Body of pancreas (tissue), 4 donors: ENCODE data around the gene HYAL1. TPM values are rescaled to one million over a fixed set of nuclear protein-coding genes. Genes with fewer than 3 reads are reported as not detected.

Experiments
- ATAC-seq: fragments of 150-250 bp; one replicate; pipeline ENCODE4 v1.9.1; 2016
- DNase-seq, 4 donors: peaks; one replicate each; pipeline ENCODE4 v3.0.0-alpha.2; 2019
- H3K27ac ChIP-seq, 4 donors: fragments of 200-600 bp; sonication (generic); 1 replicate in 3 of 4; 2 replicates in 1 of 4; pipeline versions ENCODE4 v1.5.1 to v1.6.1; 2016 to 2019; ENCODE audit warnings: mild to moderate bottlenecking in 1 of 4, mixed read lengths in 1 of 4, moderate library complexity in 1 of 4
- H3K27me3 ChIP-seq, 2 donors: fragments of 200-600 bp; sonication (generic); one replicate each; pipeline ENCODE4 v1.6.0; 2016; ENCODE audit warnings: mild to moderate bottlenecking in 1 of 2
- H3K36me3 ChIP-seq, 2 donors: fragments of 200-600 bp; sonication (generic); replicated peaks in 1 of 2; 2 replicates each; pipeline ENCODE4 v1.5.1; 2016; ENCODE audit warnings: low read depth in 2 of 2; ENCODE audit not compliant: insufficient read depth in 1 of 2
- H3K4me1 ChIP-seq: fragments of 200-600 bp; sonication (generic); one replicate; pipeline ENCODE4 v1.6.0; 2016
- H3K4me3 ChIP-seq, 2 donors: fragments of 200-600 bp; sonication (generic); 1 replicate in 1 of 2; 2 replicates in 1 of 2; pipeline ENCODE4 v1.5.1; 2016 to 2019
- H3K9me3 ChIP-seq, 3 donors: fragments of 200-600 bp; sonication (generic); 1 replicate in 2 of 3; 2 replicates in 1 of 3; pipeline ENCODE4 v1.5.1; 2016
- POLR2A ChIP-seq, 3 donors: fragments of 450-650 bp; IDR thresholded peaks; one replicate each; pipeline ENCODE4 v1.6.1; 2016; ENCODE audit warnings: antibody characterized with exemption in 3 of 3, mild to moderate bottlenecking in 2 of 3
- WGBS, 2 donors: methylation state at CpG; one replicate each; pipeline ENCODE4 v1.1.5; 2017; 5-methylcytosine and 5-hydroxymethylcytosine counted together
- intact Hi-C: fragments of 100-400 bp; cut with DNase I; formaldehyde crosslinking; loops from one replicate; pipeline ENCODE4 v1.15.1; 2023
- total RNA-seq, 2 donors: library from RNA; depleted of rRNA; stranded (reverse); fragments of >200 nt; gene quantifications; one replicate each; pipeline ENCODE4 v1.1.0, GENCODE V29; 2016
- TF ChIP-seq, protein P1 (sequence below), 7 experiments: fragments of 450-650 bp in 4 of 7; fragments of 200-600 bp in 3 of 7; sonication (generic) in 3 of 7; IDR thresholded peaks; one replicate each; pipeline ENCODE4 v1.5.1; 2016 to 2019; ENCODE audit warnings: antibody characterized with exemption in 7 of 7

The HYAL1 gene
- total RNA-seq, 2 donors from 2014 or later, result 13.0 to 20.4 TPM

DNA sequence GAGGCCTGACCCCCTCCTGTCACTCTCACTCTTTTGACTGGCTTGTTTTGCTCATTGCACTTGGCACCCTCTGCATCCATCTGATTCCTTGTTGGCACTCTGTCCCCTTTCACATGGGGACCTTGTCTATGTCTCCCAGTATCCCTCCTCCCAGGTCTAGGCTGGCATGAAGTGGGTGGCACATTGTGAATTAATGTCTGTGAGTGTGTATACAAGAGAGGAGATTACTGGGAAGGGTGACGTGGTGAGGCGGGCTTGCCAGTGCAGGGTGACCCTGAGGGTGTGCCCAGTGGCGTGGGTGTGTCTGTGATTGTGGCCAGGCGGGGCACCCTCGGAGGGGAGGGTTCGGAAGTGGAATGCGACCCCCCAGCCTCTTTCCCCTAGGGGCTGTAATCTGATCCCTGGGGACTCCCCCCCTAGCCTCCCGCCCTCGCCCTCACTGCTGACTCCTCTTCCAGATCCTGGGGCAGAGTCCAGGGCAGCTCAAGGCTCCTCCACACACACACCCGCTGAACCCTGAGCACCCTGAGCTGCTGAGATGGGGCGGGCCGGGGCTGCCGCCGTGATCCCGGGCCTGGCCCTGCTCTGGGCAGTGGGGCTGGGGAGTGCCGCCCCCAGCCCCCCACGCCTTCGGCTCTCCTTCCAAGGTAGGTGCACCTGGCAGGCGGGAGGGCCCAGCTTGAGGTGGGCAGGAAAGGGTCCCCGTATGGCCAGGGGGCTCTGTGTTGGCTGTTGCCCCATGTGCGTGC is 34.5 kb downstream of the HYAL1 start, which contains the start of gene SEMA3B:
TSS of gene SEMA3B (plus strand) at position 445 of the 749 bp plus-strand sequence. CDS start at position 539, 94 bp downstream.
- 10 to 28% methylated on average over 15 to 21 of the region's 21 CpGs for WGBS, 2 donors
- peaks cover 97% of the 10 kb centered on the region for H3K4me1 ChIP-seq

DNA sequence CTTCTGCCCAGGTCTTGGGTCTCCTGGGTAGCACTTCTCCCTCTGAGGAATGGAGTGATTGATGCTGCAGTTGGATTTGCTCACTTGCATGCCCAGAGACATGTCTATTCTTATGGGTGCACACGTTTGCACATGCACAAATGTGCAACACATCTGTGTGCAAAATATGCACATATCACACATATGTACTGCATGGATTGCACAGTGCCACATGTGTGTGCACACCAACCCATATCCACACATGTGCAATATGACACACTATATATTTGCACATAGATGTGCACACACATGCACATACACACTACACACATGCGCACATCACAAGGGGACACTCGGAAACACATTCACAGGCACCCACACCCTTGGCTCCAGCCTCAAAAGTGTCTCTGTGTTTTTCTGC is 35.1 kb downstream of the HYAL1 start:
- ATAC-seq (no peak), DNase-seq (no peak)
- Histone ChIP-seq H3K36me3 (no peaks in the 10 kb centered on the region), H3K27ac (peak overlapping the region; percentile 93 to 97 (median 94)), H3K4me1 (peaks cover 92% of the 10 kb centered on the region), H3K9me3 (no peaks in the 10 kb centered on the region), H3K4me3 (no peak overlapping the region), H3K27me3 (no peaks in the 10 kb centered on the region)
- whole genome bisulfite sequencing, 2 donors, result 8 to 37% methylated on average over 3 of the region's 3 CpGs
- no peak for TF ChIP-seq POLR2A (IDR thresholded peaks at IDR 0.05)
- TF ChIP-seq, protein P1, sequence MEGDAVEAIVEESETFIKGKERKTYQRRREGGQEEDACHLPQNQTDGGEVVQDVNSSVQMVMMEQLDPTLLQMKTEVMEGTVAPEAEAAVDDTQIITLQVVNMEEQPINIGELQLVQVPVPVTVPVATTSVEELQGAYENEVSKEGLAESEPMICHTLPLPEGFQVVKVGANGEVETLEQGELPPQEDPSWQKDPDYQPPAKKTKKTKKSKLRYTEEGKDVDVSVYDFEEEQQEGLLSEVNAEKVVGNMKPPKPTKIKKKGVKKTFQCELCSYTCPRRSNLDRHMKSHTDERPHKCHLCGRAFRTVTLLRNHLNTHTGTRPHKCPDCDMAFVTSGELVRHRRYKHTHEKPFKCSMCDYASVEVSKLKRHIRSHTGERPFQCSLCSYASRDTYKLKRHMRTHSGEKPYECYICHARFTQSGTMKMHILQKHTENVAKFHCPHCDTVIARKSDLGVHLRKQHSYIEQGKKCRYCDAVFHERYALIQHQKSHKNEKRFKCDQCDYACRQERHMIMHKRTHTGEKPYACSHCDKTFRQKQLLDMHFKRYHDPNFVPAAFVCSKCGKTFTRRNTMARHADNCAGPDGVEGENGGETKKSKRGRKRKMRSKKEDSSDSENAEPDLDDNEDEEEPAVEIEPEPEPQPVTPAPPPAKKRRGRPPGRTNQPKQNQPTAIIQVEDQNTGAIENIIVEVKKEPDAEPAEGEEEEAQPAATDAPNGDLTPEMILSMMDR (IDR thresholded peaks at IDR 0.05), result no peak
- intact Hi-C loops, result no loop called here

More for the DNA sequence above, 34.5 kb downstream of the HYAL1 start, which contains the start of gene SEMA3B:
- intact Hi-C loops, result no loop called here
- Histone ChIP-seq H3K27me3 (no peaks in the 10 kb centered on the region), H3K9me3 (no peaks in the 10 kb centered on the region), H3K4me3 (peak within 1 kb of the TSS; percentile 4 to 16), H3K36me3 (no peaks in the 10 kb centered on the region), H3K27ac (peak within 1 kb of the TSS; percentile 93 to 97 (median 94))
- peak; percentile 84 to 90 (median 85) for TF ChIP-seq POLR2A (IDR thresholded peaks at IDR 0.05)
- TF ChIP-seq, protein P1 (IDR thresholded peaks at IDR 0.05), result peak in 1 of 7 experiments; percentile 9
- peak; percentile 92 to 97 (median 96) for DNase-seq
- peak; percentile 75 for ATAC-seq

DNA sequence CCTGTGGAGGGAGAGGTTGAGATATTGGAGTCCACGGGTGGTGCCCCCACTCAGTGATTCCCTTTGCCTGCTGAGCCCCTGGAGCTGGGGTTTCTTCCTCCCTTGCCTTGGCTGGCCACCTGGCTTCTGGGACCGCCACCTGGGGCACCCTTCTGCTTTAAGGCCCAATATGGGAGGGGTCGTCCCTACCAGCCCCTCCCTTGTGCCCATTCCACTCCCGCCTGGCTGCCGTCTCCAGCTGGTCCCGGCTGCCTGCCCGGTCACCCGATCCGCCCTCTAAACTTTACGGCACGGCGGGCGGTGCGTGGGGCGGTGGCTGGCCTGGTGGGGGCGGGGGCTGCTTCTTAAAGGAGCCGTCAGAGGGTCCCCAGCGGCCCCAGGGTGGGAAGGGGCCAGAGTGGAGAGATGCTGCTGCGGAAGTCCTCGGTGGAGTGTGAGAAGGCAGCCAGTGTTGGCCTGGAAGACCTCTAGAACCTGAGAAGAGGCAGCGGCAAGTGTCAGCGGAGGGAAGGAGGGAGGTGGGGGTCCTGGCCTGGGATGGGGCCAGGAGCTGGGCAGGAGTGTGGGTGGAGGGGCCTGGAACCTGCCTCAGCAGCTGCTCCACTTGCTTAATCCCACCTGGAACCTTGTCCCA is 36.0 kb downstream of the HYAL1 start:
- Histone ChIP-seq H3K4me1 (peaks cover 85% of the 10 kb centered on the region), H3K9me3 (no peaks in the 10 kb centered on the region), H3K27me3 (no peaks in the 10 kb centered on the region), H3K36me3 (no peaks in the 10 kb centered on the region), H3K27ac (peak overlapping the region; percentile 93 to 97 (median 94)), H3K4me3 (no peak overlapping the region)
- peak; percentile 43 for ATAC-seq
- intact Hi-C loops, result no loop called here
- WGBS, 2 donors, result 12 to 13% methylated on average over 13 to 22 of the region's 22 CpGs
- TF ChIP-seq POLR2A (IDR thresholded peaks at IDR 0.05), result peak; percentile 74 to 92 (median 84)
- TF ChIP-seq, protein P1 (IDR thresholded peaks at IDR 0.05), result peak in 1 of 7 experiments; percentile 8
- peak; percentile 74 to 84 (median 83) for DNase-seq

DNA sequence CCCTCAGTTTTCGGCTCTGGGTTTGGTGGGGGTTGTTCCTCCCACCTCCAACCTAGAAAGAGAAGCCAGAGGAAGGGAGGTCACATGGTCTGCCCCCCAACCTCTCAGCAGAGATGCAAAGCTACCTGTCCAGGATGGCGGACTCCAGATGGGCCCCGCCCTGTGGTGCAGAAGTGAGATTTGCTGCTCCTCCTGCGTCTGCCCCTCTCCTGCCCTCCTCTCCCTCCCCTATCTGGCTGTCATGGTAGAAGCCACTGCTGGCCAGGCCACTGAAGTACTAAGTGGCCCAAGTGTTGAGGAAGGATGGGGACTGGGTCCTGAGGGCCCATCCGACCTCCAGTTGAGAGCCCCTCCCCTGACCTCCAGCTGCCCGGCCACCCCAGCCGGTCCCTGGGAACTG is 36.5 kb downstream of the HYAL1 start:
- Histone ChIP-seq H3K4me3 (no peak overlapping the region), H3K9me3 (no peaks in the 10 kb centered on the region), H3K27ac (peak overlapping the region; percentile 93 to 97 (median 94)), H3K4me1 (peaks cover 80% of the 10 kb centered on the region), H3K27me3 (no peaks in the 10 kb centered on the region), H3K36me3 (no peaks in the 10 kb centered on the region)
- no peak for TF ChIP-seq POLR2A (IDR thresholded peaks at IDR 0.05)
- TF ChIP-seq, protein P1 (IDR thresholded peaks at IDR 0.05), result no peak
- ATAC-seq (no peak), DNase-seq (no peak)
- 11 to 44% methylated on average over 3 to 7 of the region's 7 CpGs for WGBS, 2 donors
- intact Hi-C loops, result no loop called here
